H1 (cell line): ENCODE data around the gene NDUFAF7. TPM values are rescaled to one million over a fixed set of nuclear protein-coding genes. Genes with fewer than 3 reads are reported as not detected.
A peak's percentile ranks its signal among the peaks of the same experiment; 100 is the strongest.

Source experiments
- ASH2L ChIP-seq: fragments of 200-600, 300-600 bp; sonication (generic); IDR thresholded peaks from one replicate; pipeline ENCODE4 v1.7.1; 2017; ENCODE audit warnings: low read length
- CBX8 ChIP-seq: fragments of 300-800, 300-1000 bp; sonication (generic); IDR thresholded peaks from 2 replicates; pipeline ENCODE4 v1.7.1; 2016; ENCODE audit warnings: low read depth, low read length, borderline replicate concordance
- CEBPB ChIP-seq: IDR thresholded peaks from 2 replicates; pipeline ENCODE4 v1.6.1; 2012; ENCODE audit warnings: low read depth, low read length
- MAFK ChIP-seq: IDR thresholded peaks from 2 replicates; pipeline ENCODE4 v1.6.1; 2012; ENCODE audit warnings: low read depth, mild to moderate bottlenecking, improper control_type of control experiment, low read length
- POLR2A ChIP-seq, 2 experiments: IDR thresholded peaks; 1 replicate in 1 of 2; 2 replicates in 1 of 2; pipeline ENCODE4 v1.6.1; 2011; ENCODE audit warnings: low read depth in 2 of 2, low read length in 2 of 2, mild to moderate bottlenecking in 2 of 2; ENCODE audit errors: control extremely low read depth in 1 of 2
- SAP30 ChIP-seq: fragments of 300-600 bp; sonication (generic); IDR thresholded peaks from 2 replicates; pipeline ENCODE4 v1.7.1; 2012; ENCODE audit warnings: low read length, moderate library complexity, mild to moderate bottlenecking, inconsistent platforms; ENCODE audit not compliant: insufficient read depth, insufficient replicate concordance
- SIN3A ChIP-seq, 2 experiments: IDR thresholded peaks in 1 of 2; conservative IDR thresholded peaks in 1 of 2; 2 replicates each; pipeline ENCODE4 v1.6.1; 2011 to 2012; ENCODE audit warnings: low read length in 2 of 2, improper control_type of control experiment in 1 of 2, low read depth in 1 of 2, mild to moderate bottlenecking in 1 of 2
- polyA plus RNA-seq, 7 experiments: library from polyadenylated mRNA; depleted of rRNA in 3 of 7; stranded (reverse) in 5 of 7; unstranded in 2 of 7; fragments of >200 nt in 5 of 7; fragments of 200-250 nt in 2 of 7; gene quantifications; 1 replicate in 5 of 7; 2 replicates in 1 of 7; 4 replicates in 1 of 7; pipeline versions ENCODE4 v1.2.1 to v1.2.3, GENCODE V29; 2011 to 2013; ENCODE audit warnings: missing spikeins in 2 of 7, mixed read lengths in 2 of 7
- total RNA-seq: library from RNA; stranded (reverse); fragmentation: NEBNext Ultra II Directional; extraction: Animal tissue kit (Norgen Biotek cat#: 25700); gene quantifications from 2 replicates; pipeline ENCODE4 v1.2.1, GENCODE V29; 2021
- TF ChIP-seq, protein P1 (sequence below), 3 experiments: IDR thresholded peaks; 1 replicate in 2 of 3; 2 replicates in 1 of 3; pipeline versions ENCODE4 v1.5.1 to v1.6.1; 2011; ENCODE audit warnings: low read length in 3 of 3, mild to moderate bottlenecking in 3 of 3, inconsistent platforms in 2 of 3, low read depth in 1 of 3, moderate library complexity in 1 of 3; ENCODE audit not compliant: insufficient read depth in 1 of 3; ENCODE audit errors: control extremely low read depth in 1 of 3

Gene NDUFAF7
- total and polyA plus RNA-seq, 2 of the 8 experiments (the other 6 are each of a cell fraction or from before 2014, with no cell fraction given): 50.2 to 56.0 TPM

- TF ChIP-seq CBX8: no peak
- TF ChIP-seq SIN3A (conservative IDR thresholded peaks at IDR 0.05 in 1 of 2, IDR thresholded peaks at IDR 0.05 in 1 of 2; ENCODE audit: low read depth in 1 of 2, low read length in 2 of 2): no peak
- TF ChIP-seq MAFK: no peak
- TF ChIP-seq POLR2A (IDR thresholded peaks at IDR 0.05; ENCODE audit: control extremely low read depth in 1 of 2, low read depth in 2 of 2, low read length in 2 of 2): no peak
- peak; percentile 31 for TF ChIP-seq ASH2L
- TF ChIP-seq, protein P1, sequence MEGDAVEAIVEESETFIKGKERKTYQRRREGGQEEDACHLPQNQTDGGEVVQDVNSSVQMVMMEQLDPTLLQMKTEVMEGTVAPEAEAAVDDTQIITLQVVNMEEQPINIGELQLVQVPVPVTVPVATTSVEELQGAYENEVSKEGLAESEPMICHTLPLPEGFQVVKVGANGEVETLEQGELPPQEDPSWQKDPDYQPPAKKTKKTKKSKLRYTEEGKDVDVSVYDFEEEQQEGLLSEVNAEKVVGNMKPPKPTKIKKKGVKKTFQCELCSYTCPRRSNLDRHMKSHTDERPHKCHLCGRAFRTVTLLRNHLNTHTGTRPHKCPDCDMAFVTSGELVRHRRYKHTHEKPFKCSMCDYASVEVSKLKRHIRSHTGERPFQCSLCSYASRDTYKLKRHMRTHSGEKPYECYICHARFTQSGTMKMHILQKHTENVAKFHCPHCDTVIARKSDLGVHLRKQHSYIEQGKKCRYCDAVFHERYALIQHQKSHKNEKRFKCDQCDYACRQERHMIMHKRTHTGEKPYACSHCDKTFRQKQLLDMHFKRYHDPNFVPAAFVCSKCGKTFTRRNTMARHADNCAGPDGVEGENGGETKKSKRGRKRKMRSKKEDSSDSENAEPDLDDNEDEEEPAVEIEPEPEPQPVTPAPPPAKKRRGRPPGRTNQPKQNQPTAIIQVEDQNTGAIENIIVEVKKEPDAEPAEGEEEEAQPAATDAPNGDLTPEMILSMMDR (IDR thresholded peaks at IDR 0.05; ENCODE audit: control extremely low read depth in 1 of 3, insufficient read depth in 1 of 3, low read depth in 1 of 3, low read length in 3 of 3): peak in 1 of 3 experiments; percentile 13; a peak in 1 of 4 replicates
- TF ChIP-seq CEBPB: no peak
- TF ChIP-seq SAP30: no peak
These were observed 41.9 kb upstream of the NDUFAF7 start (continued) for GRCh38 chr2:37189452-37190153.
